Dedifferentiated amniotic fluid mesenchymal stem cell (primary cell): ENCODE data around the gene ARL5C.

Experiments
- DNase-seq: peaks from one replicate; pipeline ENCODE4 v3.0.0-alpha.2; 2016; ENCODE audit errors: extremely low spot score

The ARL5C gene

DNA sequence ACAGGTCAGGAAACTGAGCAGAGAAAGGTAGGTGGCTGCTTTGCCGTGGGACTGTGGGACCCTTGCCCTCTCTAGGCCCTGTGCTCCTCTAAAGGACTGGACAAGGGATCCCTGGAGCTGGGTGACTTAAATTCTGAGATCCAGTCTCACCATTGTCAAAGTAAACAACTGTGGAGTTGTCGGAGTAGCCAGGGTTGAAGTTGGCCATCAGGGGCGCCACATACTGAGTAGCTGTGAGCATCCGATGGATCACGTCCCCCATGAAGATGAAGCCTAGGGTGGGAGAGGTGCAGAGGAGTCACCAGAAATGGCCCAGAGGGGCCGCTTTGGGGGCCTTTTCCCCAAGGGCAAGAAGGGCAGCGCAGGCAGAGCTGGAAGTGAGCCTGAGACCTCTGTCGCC is 58.0 kb downstream of the ARL5C start:
- no peak for DNase-seq

DNA sequence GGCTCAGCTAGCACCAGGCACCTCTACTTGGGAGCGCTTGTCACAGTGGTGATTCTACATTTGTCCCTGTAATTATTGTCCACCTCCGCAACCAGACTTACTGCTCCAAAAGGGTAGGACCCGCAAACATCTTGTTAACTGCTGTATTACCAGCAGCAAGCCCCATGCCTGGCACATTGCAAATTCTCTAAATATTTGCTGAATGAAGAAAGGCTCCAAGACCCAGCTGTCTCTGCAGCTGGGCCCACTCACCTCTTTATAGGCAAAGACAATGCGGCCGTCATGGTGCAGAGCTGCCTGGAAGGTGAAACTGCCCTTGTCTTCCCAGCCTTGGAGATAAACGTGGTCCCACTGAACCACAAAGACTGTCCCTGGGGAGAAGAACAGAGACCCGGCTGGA is 58.8 kb downstream of the ARL5C start:
- DNase-seq = no peak
